ENCODE results near the gene DLGAP1. TPM values are rescaled to one million over a fixed set of nuclear protein-coding genes. Genes with fewer than 3 reads are reported as not detected.
"Not testable (repeated sequence)": the region's sequence is repeated elsewhere in the genome, so short reads cannot be mapped to it uniquely, and the experiment has no call there.

Gene DLGAP1
- total RNA-seq, 1 experiment from 2014 or later, result not detected

DNA sequence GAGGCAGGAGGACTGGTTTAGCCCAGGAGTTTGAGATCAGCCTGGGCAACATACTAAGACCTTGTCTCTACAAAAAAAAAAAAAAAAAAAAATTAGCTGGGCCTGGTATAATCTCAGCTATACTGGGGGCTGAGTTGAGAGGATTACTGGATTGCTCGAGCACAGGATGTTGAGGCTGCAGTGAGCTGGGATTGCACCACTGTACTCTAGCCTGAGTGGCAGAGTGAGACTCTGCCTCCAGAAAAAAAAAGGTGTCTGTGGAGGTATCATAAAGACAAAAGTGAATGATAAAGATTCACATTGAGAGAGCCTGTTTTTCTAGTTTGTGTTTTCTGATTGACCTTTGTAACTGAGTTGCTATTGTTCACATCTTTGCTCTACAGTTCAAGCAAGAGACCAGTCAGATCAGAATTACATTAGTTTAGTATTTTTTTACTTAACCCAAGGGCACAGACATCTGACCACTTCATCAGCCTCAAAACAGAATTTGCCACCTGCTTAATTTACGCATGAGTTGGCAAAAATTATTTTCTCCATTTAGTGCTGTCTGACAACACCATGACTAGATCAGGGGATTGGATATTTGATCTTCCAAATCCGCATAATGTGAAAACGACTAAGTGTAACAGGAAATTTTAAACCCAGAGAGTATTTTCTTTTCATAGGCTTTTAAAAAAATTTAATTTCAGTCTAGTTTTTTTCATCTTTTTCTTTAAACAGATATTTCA lies 734.1 kb downstream of the DLGAP1 start:
- DNase-seq (ENCODE audit: low spot score), result no peak

DNA sequence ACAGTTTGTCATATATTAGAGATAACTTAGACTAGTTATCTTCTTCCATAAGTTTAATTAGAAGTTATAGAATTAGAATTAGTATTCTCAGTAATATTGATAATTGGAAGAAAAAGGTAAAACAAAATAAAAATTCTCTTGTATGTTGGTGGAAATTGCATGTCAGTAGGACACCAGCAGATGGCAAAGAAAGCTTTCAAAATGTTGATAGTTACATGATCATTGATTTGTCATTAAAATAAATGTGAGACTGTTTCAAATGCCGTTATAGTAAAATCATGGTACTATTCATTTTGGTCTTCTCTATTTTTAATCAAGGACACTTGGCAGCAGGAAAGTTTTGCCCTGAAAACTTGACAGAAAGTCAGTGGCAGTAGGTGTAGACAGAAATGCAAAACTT lies 734.9 kb downstream of the DLGAP1 start:
- DNase-seq (ENCODE audit: low spot score), result no peak

DNA sequence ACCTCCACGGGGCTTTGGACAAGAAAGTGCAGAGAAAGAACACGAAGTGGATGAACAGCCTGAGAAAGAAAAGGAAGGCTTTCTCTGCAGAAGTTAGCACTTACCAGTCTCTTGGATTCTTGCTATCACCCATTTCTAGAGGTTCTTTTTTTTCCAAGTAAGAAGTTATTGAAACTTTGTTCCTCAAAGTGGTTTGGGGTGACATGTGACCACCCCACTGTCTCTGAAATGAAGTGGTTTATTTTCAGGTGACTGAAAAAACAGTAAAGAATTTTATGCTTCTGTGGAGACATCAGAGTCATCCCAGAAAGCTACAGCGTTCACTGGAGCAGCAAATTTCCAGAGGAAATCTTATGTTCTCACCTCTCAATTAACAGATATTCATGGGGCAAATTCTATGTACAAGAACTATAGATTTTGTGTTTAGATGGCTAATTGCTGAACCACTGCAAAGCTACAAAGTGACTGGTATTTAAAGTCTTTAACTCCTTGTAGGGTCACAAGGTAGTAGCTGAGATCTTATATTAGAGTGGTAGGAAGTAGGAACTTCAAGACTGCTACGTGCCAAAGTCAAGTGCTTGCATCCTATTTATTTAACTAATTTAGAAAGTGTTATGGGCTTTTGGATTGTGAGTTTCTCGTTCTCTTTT lies 737.6 kb downstream of the DLGAP1 start:
- DNase-seq (ENCODE audit: low spot score), result no peak

DNA sequence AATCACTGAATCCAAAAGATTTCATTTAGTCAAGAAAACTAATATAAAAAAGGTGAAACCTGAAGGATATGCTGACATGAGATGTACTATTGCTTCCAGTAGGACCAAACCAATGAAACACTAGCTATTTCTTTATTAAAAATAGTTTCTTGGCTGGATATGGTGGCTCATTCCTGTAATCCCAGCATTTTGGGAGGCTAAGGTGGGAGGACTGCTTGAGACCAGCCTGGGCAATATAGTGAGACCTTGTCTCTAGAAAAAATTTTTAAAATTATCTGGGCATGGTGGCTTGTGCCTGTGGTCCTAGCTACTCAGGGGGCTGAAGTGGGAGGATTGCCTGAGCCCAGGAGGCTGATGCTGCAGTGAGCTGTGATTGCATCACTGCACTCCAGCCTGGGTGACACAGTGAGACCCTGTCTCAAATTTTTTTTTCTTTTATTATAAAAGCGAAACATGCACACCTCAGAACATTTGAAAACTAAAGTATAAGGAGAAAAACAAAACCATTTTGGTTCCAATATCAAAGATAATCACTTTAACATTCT lies 738.9 kb downstream of the DLGAP1 start:
- no peak for DNase-seq (ENCODE audit: low spot score)

DNA sequence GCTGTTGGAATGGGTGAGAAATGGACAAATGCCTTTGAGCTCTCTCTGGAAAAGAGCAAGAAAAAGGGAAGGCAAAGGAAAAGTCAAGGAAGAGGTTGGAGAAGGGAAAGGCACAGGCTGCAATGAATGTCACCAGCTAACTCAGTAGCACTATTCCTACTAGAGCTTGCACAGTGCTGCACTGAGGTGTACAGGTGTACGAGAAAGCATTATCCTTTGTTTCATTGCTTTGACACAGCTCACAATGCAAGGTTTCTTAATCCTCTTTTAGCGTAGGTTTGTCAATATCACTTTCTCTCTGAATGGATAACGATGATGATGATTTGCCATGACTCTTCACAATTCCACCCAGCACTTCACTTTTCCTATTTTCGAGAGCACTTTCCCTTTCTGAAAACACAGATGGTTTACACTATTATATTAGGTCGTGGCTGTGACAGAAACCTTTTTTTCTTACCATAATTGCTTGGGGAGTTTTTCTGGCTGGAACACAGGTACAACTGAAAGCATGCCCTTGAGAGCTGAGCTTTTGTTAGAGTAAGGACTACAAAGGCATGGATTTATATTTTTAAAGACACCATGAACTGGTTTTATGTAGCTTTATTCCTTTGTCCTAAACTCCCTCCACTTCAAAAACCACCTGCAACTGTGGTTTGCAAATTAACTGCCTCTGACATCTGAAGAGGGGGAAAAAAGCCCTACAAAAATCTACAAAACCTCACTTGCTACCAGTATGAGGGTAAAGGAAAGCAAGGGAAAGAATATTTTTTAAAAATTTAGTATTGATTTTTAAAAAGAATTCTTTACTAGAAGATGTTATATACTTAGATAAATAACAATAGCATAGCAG lies 739.7 kb downstream of the DLGAP1 start:
- DNase-seq (ENCODE audit: low spot score), result no peak

DNA sequence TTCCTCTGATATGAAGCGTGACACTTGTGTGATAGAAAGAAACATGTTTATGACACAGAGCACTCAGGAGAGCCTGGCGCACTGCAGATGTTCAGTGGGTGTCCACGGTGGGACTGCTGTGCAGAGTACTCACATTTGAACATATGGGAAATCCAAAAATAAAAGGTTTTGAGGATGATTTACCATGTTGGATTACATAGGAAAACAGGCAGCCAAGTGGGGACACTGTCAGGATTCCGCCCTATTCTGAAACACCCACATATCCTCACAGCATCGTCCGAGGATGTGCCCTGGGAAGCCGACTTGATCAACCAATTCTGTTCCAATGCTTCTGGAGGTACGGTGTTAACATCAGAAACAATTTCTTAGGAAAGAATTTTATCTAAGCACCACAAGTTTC lies 741.4 kb downstream of the DLGAP1 start:
- no peak for DNase-seq (ENCODE audit: low spot score)

DNA sequence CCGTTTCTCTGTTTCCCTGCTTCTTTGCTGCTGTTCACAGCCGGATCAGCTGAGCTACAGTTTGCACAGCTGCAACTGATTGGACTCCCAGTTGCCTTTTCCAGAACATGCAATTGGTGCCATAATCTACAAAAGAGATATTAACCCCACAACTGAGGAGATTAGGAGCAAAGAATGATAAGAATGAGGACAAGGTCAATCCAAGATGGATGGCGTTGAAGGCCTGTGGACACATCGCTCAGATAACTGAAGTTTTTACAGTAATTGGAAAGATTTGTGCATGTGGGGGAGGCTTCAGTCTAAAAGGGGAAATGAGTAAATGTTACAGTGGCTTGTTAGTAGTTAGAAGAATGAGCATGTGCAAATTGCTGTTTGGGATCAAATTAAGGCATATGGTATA lies 741.9 kb downstream of the DLGAP1 start:
- DNase-seq (ENCODE audit: low spot score), result no peak

DNA sequence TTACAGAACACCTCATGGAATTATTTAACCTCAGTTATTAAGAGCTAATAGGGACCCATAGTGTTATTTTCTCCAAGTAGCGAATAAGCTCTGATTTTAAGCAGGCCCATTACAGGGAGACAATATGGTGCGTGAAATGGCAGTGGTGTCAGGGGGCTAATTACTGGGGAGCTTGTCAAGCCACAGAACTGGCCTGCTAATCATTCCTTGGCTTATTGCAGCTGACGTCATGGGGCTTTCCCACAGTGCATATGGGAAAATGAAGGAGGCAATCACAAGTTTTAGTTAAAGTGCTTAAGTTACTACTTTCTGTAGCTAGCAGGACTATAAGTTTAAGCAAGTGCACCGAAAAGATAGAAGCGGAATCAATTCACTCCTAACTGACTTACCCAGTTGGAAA lies 742.6 kb downstream of the DLGAP1 start:
- no peak for DNase-seq (ENCODE audit: low spot score)

DNA sequence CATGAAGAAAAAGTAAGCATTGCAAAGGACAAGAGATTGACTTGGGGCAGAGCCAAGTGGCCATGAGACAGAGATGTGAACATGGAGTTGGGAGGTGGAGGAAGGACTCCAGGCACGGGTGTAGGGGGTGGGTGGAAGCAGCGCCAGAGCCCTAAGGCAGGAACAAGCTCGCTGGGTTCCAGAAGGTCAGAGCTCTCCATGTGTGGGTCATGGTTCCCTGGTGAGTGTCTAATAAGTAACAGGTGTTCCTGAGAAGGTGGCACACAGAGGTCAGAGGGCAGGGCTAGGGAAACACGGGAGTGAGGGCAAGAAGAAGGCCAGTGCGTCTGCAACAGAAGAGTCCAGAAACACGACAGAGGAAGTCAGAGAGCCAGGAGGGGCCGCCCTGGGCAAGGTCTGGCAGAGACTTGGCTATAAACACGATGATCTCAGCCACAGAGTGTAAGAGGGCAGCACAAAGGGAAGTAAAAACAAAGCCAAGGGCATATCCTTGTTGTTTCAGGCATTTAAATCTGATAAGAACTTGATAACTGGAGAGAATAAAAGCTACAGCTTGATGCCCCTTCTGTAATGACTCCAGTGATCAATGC lies 744.3 kb downstream of the DLGAP1 start:
- peak; percentile 72 for DNase-seq (ENCODE audit: low spot score)

DNA sequence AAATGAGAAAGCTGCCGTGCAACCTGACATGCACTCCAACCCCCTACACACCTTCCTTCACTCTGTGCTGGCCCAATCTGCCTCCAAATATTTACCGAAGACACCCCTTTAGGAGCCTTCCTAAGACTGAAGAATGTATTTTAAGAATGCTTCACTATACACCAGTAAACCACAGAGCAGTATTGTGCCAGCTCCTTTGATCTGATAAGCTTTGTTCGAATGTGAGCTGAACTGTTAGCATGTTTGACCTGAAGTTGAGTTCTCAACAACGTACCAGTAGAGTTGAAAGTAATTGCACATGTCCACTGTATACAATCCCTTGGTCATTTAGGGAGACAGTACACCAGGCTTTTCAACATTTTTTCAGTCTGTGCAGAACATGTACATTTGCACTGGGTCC lies 745.9 kb downstream of the DLGAP1 start:
- no peak for DNase-seq (ENCODE audit: low spot score)

DNA sequence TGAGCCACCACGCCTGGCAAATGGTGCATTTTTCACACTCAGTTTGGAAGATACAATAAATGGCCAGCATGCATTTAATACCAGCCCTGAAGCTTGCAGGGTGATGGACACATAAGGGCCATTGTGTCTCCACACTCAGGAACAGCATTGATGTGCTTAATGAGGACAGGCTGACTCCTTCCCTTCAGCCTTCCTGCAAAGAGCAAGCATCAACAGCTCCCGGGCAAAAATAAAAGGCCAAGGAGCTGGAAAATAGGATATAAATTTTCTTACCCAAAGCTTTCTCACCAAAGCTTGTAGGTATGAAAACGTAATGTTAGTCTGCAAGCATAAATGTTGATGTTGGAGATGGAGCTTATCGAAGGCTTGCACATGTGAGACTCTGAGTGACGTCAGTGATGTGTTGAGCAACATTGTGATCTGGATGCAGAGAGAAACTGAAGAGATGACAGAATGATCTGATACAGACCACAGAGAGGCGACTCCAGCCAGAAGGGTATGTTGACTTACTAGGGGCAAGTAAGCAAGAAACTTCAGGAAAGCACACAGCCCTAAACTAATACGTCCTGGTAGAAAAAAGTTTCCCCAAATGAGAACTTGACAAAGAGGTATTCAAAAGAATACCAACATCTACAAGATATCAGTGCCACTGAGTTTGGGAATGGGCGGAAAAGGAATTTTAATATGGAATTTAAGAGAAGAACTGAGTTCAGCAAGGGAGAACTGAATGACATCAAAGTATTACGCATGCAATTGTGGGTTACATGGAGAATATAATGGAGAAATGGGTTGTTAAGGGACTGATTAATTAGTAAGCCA lies 748.6 kb downstream of the DLGAP1 start:
- no peak for DNase-seq (ENCODE audit: low spot score)

DNA sequence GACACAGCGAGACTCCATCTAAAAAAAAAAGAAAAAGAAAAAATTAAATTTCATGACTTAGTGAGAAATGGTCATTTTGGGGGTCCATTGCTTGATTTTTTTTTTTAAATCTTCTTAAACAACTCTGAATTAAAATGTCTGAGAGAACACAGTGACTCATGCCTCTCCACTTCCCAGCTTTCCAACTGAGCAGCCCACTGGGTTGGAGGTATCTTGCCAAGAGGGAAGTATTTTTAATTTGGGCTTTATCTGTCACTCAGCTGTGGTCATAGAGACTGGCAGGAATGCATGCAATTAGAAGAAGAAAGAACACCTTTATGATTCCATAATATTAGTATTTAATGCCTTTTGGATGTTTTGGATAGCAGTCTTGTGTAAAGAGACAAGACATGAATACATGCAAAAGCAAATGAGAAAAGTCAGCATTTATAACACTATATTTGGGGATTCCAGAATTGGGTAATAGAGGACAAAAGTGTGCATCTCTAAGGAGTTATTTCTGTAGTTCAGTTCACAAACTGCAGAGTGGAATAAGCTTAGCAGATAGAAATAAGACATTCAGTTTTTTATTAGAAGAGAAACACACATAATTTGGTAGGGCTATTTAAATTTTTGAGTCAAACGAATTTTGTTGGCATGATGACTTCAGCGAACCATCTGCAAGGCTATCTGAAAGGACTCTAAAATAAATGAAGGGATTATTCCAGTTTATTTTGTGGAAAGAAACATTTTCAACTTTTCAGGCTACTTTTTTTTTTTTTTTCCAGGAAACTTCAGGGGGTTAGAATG lies 750.4 kb downstream of the DLGAP1 start:
- DNase-seq (ENCODE audit: low spot score), result peak; percentile 22

DNA sequence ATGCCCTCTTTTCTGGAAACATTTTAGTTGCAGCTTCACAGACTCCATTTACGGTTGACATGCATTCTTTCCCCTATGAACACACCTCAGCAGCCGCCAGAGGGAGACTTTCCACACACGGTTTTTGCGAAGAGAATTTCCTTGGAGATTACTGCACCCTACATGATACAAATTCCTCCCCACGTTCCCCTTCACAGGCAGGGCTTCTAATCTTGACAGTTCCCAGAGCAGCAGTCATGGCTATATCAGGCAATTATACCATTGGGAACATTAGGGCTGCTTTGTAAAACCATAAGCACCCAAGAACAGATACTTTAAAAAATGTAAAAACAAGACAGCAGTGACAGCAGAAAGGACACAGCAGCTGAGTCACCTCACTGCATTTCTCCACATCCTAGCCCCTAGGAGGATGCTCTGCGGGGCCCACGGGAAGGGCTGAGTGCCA lies 751.4 kb downstream of the DLGAP1 start:
- peak; percentile 54 for DNase-seq (ENCODE audit: low spot score)

DNA sequence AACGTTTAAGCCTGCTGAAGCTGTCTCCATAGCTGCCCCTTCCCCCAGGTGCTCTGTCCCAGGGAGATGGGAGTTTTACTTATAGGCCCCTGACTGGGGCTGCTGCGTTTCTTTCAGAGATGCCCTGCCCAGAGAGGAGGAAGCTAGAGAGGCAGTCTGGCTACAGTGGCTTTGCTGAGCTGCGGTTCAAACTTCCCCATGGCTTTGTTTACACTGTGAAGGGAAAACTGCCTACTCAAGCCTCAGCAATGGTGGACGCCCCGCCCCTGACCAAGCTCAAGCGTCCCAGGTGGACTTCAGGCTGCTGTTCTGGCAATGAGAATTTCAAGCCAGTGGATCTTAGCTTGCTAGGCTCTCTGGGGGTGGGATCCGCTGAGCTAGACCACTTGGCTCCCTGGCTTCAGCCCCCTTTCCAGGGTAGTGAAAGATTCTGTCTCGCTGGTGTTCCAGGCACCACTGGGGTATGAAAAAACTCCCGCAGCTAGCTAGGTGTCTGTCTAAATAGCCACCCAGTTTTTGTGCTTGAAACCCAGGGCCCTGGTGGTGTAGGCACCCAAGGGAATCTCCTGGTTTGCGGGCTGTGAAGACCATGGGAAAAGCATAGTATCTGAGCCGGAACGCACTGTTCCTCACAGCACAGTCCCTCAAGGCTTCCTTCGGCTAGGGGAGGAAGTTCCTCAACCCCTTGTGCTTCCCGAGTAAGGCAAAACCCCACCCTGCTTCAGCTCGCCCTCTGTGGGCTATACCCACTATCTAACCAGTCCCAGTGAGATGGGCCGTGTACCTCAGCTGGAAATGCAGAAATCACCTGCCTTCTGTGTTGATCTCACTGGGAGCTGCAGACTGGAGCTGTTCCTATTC lies 755.2 kb downstream of the DLGAP1 start:
- not testable (repeated sequence) for DNase-seq (ENCODE audit: low spot score)

DNA sequence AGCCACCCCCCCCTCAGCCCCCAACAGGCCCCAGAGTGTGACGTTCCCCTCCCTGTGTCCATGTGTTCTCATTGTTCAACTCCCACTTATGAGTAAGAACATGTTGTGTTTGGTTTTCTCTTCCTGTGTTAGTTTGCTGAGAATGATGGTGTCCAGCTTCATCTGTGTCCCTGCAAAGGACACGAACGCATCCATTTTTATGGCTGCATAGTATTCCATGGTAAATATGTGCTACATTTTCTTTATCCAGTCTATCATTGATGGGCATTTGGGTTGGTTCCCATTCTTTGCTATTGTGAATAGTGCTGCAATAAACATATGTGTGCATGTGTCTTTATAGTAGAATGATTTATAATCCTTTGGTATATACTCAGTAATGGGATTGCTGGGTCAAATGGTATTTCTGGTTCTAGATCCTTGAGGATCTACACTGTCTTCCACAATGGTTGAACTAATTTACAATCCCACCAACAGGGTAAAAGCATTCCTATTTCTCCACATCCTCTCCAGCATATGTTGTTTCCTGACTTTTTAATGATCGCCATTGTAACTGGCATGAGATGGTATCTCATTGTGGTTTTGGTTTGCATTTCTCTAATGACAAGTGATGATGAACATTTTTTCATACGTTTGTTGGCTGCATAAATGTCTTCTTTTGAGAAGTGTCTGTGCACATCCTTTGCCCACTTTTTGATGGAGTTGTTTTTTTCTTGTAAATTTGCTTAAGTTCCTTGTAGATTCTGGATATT lies 760.9 kb downstream of the DLGAP1 start:
- DNase-seq (ENCODE audit: low spot score), result not testable (repeated sequence)

DNA sequence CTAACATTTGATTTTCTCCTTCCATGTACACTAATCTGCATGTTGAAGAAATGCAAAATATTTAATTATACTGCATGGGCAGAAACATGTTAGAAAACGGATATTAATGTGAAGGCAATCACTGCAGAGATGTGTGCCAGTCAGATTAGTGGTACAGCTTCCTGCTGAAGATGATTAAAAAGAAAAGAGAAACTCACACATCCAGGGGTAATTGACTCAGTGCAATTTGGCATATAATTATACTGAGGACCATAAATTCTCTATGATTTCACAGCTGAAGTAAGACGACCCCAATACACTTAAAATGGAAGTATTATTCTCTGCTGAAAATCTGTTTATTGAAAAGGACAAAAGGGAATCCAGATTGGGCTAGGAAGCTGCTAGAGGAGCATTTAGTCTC lies 761.7 kb downstream of the DLGAP1 start:
- DNase-seq (ENCODE audit: low spot score), result no peak

DNA sequence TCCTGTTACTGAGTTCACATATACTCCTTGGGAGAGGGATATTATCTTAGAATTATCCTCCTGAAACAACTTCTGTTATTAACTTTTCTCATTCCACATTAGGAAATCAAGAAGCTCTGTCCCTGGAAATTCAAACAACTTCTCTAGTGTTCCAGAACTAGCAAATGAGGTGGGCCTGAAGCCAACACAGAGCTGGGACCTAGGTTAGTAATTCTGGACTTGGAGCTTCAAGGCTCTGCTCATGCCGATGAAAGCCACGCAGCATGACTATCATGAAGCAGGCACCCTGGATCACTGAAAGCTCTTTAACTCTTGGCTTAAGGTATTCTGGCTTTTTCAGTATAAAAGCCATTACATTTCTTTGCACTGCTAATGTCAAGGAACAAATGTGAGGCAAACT lies 762.4 kb downstream of the DLGAP1 start:
- no peak for DNase-seq (ENCODE audit: low spot score)

DNA sequence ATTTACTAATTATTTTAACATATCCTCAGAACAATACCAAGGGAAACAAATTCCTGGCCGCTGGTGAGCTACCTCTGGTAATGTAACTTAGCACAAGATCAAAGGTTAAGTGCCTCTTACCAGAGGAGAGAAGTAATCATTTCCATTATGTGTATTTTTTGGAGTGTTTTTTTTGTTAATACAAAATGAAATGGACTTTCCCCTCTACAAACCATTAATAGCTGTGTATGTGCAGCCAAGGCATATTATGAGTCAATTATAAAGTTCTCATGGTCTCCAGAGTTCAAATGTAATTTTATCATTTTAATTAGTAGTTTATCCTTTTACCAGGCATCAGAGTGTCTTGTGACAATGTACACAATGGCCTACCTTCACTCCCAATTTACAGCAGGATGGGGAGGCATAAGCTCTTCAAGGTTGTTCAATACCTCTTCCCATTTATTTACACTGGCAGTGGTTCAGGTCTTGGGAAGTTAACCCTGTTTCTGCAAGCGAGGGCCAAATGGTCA lies 762.9 kb downstream of the DLGAP1 start:
- no peak for DNase-seq (ENCODE audit: low spot score)
